Activated gamma-delta T cell (primary cell): ENCODE measurements around the gene GUCD1.

ENCODE experiments used
- DNase-seq: peaks from one replicate; lab custom pipeline; 2025; lab: John Stamatoyannopoulos, UW

The GUCD1 gene

DNA sequence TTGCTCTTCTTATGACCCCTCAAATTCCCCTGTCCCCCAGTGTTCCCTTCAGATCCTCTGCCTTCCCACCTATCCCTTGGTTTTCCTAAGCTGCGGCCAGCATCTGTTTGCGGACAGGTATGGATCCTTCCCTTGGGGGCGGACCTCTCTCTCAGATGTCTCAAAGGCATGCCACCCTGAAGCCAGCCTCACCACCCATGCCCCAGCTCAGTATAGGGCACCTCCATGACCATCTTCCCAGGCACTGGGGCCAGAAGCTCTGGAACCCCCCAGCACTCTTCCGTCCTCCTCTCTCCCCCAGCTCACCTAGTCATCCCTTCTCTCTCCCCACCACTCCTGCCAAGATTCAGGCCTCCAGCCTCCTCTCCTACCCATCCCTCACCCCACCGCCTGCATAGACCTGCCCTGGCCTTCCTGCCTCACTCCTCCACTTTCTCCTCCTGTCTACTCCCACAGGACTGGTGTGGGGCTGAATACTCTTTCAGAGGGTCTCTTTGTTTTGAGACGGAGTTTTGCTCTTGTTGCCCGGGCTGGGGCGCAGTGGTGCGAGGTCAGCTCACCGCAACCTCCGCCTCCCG, 35.7 kb upstream of the GUCD1 start:
- no peak for DNase-seq

DNA sequence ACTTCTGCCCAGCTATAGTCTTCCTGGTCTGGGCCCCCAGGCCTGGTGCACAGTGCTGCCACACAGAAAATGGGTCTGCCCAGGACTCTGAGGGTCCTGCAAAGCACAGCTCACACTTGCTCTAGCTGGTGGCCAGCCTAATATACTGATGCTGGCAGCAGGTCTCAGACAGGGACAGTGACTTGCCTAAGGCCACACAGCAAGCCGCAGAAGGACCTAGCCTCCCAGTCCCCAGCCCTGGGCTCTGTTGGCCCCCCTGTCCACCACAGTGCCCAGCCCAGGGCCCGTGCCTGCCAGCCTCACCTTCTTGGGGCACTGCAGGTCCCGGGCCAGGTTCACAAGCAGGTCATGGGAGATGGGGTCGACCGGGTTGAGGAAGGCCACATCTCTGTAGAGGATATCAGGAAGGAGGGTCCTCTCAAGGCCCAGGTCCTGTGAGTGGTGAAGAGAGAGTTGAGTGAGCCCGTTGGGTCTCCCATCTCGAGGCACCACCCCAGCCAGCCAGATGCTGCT, 34.6 kb upstream of the GUCD1 start:
- DNase-seq, result no peak

DNA sequence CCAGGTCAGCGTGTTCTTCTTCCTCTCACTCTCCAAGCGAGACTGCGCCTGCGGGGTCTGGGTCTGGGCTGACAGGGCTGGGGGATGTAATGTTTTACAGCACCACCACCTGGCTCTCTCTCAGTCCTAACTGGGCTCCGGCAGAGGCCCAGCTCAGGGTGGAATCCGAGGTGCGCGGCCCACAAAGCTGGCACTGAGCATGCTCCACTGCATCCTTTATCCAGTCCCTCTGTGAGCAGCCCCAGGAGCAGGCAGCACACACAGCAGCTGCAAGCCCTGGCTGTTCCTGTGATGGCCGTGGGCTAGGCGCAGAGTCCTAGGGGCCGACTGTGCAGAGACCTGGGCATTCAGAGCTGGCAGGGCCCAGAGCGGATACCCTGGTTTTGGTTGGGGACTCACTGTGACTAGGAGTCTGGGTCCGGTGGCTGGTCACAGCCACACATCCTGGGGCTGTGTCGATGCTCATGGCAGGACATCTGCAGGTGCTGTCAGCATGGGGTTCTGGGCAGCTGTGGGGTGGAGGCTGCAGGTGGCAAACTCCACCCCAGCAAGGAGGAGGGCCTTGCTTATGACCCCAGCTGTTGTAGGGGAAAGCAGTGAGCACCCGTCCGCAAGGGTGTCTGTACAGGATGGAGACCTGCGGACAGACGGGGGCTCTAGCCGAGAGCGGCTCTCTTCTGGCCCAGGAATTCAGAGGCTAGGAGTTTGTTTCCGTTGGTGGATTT, 34.0 kb upstream of the GUCD1 start:
- no peak for DNase-seq

DNA sequence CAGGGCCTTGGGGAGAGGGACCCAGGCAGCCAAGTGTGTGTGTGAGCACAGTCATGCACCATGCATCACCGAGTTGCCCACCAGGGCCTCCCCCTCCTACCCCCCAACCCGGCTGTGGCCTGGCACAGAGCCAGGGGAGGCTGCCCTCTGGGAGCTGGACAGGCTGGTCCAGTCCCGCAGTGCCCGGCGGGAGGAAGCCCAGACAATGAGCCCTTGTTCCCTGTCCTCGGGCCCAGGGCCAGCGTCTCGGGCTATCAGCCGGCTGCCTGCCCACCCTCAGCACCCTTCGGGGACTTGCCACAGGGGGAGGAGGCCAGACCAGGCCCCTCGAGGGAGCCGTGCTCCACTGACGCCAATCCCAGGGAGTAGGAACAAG, 33.4 kb upstream of the GUCD1 start:
- DNase-seq, result no peak

DNA sequence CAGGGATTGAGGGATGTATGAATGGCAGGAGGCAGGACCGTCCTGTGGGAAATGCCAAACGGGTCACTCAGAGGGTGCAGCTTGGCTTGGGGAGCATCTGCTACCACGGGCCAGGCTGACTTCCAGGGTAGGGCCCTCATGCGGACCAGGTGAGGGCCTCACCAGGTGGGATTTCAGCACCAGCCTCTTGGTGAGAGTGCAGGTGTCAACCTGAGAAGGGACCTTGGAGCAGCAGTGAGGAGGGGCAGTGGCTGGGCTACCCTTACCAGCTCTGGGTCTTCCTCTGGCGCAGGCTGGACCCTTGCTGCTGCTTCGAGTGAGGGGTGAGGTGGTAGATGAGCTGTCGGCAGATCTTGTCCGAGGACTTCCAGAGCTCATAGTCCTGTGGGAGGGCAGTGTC, 33.0 kb upstream of the GUCD1 start:
- no peak for DNase-seq

DNA sequence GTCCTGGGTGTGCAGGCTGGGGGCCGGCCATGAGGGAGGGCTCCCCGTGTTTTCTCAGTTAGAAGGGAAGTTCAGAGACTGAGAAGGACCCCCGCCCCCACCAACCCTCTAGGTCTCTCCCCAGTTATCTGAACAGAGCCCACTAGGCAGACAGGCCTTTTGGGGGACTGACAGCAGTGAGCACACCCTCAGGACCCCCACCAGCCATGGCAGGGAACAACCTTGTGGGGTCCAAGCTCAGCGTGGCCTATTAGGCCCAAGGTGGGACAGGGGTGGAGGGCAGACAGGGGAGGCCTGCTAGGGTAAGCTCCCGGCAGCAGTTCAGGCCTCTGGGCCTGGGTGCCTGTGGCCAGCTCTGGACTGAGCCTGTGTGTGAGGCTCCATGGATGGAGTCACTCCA, 32.3 kb upstream of the GUCD1 start:
- DNase-seq, result no peak

DNA sequence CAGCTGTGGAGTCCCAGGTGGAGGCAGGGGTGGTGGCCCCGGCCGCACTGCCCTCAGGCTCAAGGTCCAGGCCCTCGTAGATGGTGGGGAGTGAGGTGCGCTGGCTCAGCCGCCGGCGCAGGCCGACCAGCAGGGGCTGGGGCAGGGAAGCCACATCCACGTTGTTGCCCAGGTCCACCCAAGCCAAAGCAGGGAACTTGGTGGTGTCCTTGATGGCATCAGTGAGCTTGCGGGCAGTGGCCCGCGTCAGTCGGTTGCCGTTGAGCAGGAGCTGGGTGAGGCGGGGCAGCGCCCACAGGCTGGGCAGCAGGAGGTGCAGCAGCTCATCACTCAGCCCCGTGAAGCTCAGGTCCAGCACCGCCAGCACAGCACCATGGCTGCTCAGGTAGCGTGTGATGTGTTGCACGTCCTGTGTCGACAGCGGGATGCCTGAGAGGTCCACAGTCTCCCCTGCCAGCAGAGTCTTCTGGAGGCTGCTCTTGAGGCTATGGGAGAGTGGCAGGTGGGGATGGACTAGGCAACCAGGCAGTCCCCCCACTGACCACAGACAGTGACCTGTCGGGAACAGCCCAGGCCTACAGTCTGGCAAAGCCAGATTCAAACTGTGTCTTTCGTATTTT, 31.1 kb upstream of the GUCD1 start:
- DNase-seq, result no peak

DNA sequence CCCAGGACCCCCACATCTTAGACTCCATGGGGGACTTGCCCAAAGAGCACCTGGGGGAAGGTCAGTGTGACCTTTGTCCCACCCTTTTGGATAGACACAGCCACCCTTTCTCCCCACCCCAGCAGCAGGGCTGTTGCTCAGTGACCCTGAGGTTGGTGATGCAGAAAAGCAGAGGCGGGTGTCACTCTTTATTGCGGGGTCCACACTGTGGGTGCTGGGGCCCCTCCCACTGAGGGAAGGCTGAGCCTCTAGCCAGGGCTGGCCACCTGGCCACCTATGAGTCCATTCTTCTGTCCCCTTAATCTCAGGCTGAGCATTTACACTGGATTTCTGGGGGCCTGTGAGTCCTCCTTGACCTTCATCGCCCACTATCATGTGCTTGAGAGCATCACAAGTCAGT, 30.5 kb upstream of the GUCD1 start:
- no peak for DNase-seq

DNA sequence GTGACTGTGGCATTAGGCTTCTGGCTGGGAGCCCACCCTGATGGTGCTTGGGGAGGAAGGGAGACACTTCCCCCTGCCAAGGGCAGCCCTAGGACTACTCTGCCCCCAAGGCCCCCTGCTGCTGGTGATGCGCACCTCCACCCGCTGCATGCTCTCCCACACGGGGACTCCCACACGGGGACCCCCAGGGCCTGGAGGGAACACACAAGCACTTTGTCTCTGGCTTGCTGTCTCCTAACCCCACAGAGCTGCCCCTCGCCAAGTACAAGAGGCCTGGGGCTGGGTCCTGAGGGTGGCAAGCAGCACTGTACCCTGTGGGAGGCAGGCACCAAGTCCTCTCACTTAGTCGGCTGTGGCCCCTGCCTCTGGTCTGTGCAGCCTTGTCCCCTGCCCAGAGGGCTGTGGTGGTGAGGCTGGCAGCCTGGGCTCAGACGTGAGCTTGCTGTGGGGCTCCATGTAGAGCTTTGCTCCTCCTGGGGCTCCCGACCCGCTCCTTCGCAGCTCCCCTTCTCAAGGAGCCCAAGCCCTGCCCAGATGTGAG, 30.0 kb upstream of the GUCD1 start:
- DNase-seq, result no peak

DNA sequence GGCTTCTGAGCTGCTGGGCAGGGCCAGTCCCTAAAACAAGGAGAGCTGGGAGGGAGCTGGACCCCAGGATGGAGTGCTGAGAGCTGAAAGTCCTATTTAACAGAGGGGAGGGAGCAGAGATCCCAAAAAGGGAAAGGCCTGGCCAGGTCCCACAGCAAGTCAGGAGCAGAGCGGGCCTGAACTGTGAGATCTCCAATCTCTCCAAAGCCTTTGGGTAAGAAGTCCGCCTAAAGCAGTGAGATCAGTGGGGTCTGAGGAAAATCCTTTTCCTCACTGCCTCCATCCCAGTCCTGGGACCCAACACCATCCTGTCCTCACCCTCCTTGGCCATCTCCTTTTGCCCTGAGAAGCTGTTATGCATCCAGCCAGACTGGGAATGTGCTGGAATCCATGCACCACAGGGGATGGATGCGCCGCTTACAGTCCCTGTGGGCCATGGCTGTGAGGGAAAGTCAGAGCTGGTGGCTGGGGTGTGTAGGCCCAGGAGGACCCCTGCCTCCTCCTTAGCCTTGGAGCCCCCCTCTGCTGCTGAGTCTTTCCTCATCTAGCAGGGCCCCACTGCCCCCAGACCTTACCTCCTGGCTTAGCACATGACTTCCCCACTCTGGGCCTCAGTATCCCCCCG, 29.3 kb upstream of the GUCD1 start:
- DNase-seq, result no peak

DNA sequence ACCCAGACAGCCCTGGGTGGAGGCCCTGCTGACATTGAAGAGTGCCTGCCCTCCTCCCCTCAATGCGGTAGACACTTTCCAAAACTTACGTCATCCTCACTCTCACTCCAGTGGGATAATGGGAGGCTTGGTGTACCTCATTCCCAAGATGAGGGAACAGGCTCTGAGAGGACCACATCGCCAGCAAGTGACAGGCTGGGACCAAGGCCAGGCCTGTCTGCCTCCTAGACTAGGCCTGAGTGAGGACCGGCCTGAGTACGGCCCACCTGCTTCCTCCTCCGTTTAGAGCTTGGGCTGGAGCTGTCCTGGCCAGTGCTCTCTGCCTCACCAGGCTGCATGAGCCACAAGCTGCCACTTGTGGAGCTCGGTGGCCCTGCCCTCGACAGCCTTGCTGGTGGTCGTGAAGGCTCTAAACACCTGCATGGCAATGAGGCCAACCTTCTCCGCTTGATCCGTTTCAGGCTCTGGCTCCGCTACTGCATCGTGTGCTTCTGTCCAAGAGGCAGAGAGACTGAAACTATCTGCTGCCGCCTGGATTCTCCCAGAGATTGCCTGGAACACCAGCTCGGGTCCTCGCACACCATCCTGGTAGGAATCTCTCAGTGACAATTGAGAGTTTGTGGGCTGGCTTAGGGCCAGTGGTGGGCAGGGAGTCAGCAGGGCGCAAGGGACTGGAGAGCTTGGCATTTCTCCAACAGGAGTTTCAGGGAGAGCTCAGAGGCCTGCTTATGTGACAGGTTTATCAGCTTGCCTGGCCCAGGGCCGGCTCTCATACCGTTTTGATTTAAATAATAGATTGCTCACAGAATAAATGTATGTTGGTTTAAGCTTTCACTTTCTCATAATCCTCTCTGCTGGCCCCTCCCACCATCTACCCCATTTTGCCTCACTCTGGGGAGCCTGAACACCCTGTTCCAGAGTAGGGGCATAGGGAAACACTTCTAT, 28.6 kb upstream of the GUCD1 start:
- no peak for DNase-seq

DNA sequence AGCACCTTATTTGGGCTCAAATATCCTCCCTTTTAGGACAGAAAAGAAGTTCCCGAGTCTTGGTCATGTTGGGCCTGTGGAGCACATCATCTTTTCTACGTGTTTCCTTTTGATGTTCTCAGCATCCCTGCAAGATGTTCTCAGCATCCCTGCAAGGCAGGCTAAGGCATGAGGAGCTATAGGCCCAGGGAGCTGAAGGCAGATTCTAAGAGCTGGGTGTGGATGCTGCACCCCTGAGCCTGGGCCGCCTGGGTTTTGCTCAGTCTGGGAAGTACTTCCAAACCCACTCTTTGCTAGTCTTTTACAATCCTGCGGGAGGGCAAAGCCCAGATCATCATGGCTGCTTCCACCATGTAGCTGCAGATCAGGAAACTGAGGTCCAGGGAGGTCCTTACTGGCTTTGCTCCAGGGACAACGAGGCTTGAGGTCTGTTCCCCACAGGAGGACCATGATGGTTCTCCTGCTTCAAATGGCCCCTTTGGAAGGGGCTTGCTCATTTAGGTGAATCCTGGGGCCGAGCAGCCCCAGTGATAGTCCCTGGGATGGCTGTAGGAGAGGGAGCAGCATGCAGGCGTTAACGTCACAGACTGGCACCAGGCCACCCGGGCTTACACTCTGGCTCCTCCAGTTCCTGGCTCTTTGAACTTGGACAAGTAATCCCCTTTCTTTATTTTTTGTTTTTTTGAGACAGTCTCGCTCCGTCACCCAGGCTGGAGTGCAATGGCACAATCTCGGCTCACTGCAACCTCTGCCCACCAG, 27.3 kb upstream of the GUCD1 start:
- no peak for DNase-seq

DNA sequence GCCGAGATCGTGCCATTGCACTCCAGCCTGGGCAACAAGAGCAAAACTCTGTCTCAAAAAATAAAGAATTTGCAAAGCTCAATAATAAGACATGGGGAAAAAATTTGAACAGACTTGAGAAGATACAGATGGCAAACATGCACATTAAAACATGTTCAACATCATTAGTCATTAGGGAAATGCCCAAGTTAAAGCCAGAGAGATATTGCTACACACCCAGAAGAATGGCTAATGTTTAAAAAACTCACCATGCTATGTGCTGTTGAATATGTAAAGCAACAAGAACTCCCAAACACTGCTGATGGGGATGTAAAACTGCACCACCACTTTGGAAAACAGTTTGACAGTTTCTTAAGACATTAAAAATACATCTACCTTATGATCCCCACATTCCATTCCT, 25.3 kb upstream of the GUCD1 start:
- DNase-seq, result no peak

DNA sequence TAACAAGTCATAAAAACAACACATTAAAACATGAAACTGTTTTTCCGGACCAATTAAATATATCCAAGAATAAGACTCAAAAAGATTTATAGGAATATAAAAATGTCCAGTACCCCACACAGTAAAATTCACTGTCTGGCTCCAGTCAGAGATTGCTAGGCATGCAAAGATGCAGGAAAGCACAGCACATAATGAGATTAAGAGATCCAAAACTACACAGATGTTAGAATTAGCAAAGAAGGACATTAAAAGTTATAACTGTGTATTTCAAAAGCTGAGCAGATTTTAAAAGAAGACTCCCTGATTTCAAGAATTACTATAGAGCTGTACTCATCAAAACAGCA, 24.3 kb upstream of the GUCD1 start:
- DNase-seq, result no peak

DNA sequence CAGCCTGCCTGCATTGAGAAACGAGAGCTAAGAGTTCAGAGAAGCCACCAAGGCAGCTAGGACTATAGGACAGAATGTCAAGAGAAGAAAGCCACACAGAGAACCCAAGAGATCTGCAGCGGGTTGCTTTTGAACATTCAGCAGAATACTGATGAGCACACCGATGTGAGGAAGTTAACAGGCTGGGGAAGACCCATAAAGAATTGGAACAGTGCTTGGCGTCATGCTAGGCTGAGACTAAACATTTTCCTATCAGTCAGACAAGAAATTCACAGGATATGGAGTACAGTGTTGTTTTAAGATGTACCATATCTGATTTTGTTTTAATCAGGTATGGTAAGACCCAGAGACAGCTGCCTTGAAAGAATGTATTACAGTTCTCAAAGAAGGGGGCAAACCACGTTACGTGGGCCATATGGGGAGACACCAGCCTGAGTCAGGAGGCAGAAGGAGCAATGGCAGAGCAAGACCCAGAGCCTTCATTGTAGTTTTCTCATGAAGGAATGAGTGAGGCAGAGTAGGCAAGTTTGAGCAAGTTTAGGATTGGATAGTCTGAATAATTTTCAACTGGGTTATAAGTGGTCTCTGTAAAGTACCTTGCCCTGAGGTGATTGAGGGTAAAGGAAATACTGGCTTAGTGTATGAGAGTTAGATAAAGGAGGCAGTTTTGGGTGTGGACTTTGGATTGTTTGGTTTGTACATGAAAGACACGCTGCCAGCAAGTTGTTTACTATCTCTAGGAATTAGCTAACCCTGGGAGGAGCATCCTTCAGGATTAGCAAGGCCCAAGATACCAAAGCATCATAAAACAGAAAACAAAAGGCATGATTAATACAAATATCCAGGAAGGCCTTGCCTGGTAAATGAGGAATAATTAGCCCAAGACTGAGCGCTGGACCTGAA, 23.7 kb upstream of the GUCD1 start:
- DNase-seq, result no peak

DNA sequence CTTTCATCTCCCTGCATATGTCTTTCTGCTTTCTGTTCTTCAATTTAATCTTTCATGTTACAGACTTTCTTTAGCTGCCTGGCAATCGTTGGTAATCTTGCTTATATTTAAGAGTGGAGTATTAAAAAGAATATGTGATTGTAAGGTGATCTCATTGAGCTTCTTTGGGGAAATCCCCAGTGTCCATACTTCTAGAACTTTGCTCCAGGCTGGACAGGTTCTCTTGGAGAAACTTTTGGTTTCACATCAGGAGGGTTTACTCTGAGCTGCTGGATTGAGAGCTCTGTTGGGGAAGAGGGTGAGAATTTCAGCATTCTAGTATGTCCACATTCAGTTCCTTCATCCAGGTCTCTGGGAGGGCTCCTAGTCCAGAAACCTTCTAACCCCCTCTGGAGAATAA, 21.8 kb upstream of the GUCD1 start:
- no peak for DNase-seq

DNA sequence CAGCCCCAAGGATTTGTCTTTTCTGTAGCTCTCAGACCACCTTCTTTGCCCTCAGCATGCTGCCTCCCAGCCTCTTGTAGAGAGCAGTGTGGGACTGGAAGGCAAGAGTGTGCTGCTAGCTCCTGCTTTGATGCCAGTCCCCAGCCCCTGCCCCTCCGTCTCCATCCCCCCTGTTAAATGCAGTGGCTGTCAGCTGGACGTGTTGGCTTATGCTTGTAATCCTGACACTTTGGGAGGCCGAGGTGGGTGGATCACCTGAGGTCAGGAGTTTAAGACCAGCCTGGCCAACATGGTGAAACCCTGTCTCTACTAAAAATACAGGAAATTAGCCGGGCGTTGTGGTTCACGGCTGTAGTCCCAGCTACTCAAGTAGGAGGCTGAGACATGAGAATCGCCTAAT, 16.3 kb upstream of the GUCD1 start:
- DNase-seq, result no peak

DNA sequence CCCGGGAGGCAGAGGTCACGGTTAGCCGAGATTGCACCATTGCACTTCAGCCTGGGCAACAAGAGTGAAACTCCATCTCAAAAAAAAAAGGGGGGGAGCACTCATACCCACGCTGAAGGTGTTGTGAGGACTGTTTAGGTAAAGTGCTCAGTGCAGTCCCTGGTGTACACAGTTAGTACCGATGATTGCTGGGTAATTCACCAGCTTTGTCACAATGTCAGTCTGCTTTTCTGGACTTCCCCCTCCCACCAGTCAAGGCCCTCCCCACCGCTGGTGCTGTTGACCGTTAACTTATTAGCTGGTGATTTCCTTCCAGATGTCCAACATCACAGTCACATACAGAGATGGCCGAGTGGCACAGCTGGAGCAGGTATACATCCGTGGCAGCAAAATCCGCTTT, 12.7 kb upstream of the GUCD1 start:
- DNase-seq, result no peak

DNA sequence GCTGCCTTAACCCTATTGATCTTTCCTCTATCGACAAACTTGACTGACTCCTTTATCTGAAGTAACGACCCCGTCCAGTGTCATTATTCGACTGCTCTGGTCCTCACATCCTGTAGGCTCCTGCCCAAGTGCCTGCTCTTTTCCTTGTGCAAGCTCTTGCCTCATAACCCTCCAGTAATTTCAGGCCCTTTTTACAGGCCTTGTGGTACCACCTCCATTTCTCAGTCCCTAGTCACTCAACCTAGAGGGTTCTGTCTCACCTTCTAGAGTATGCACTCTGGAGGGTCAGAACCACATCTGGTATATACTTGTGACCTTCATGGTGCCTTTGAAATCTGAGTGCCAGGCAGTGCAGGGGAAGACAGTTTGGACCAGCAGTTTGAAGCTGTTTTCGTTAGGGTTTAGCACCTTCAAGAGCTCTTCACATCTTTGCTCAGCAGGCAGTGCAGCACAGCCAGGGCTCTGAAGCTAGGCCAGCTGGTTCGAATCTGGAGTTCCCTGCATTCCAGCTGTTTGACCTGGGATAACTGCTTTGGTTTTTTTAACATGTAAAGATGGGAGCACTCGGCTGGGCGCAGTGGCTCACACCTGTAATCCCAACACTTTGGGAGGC, 12.1 kb upstream of the GUCD1 start:
- no peak for DNase-seq

DNA sequence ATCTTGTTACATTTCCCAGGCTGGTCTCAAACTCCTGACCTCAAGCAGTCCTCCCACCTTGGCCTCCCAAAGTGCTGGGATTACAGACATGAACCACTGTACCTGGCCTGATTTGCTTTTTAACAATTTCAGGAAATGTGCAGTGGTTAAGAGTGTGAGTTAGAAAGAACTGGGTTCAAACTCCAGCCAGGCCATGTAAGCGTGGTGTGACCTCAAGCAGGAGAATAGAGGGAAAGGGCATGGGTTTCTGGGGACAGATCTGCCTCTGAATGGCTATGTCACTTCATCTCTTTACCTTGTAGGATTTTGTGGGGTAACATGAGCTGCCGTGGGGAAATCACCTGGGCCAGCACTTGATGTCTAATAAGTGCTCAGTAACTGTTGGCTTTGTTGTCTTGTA, 10.1 kb upstream of the GUCD1 start:
- no peak for DNase-seq
